ENCODE measurements around the gene PSMD11.

DNA sequence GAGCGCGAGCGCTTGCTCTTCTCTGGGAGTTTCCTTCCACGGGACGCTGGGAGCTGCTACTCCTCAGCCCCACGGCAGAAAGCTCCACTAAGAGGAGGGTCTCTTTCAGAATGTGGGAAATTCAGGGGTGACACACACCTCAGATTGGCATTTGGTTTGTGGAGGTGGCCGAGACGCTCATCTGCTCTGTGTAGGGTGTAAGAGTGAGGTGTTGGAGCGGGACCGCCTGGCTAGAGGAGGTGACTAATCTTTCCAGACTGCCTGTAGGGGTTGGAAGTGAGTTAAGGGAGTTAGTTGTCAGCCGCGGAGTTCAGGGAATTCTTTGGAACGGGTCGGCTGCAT lies 735 bp downstream of the PSMD11 start:
- TF ChIP-seq EZH2 (IDR thresholded peaks at IDR 0.05; ENCODE audit: borderline replicate concordance, low read depth, low read length, severe bottlenecking) = no peak
- no peak for TF ChIP-seq CTCF (IDR thresholded peaks at IDR 0.05; ENCODE audit: borderline replicate concordance, extremely low read depth, low read length, poor library complexity, severe bottlenecking)
